ENCODE data around the gene MORC1. TPM values are rescaled to one million over a fixed set of nuclear protein-coding genes. Genes with fewer than 3 reads are reported as not detected.

MORC1 gene
- polyA plus RNA-seq, 1 donor (not counting 4 experiments of a cell fraction or from before 2014, with no cell fraction given): not detected

GRCh38 chr3:108966773-108967172 is 151.2 kb downstream of the MORC1 start:
- dilution Hi-C loops (cut with MboI; ENCODE audit: extremely low pct_ligation_motif_present, low sequenced_read_pairs): no loop called here
- no peaks in the 10 kb centered on the region for H3K9me1 ChIP-seq (ENCODE audit: control insufficient read depth, extremely low read depth, insufficient read depth, low read length)

GRCh38 chr3:108959017-108959416 is 158.9 kb downstream of the MORC1 start:
- Histone ChIP-seq H3K4me3 (ENCODE audit: control insufficient read depth in 2 of 3, extremely low read depth in 1 of 3, insufficient read depth in 2 of 3, low read depth in 1 of 3, low read length in 3 of 3) (no peak overlapping the region), H3K4me2 (ENCODE audit: control insufficient read depth, extremely low read depth, insufficient read depth, low read depth, low read length) (peak overlapping the region; percentile 0), H4K20me1 (ENCODE audit: control insufficient read depth, extremely low read depth, insufficient read depth, low read length) (no peaks in the 10 kb centered on the region), H3K36me3 (ENCODE audit: control insufficient read depth in 2 of 2, extremely low read depth in 1 of 2, insufficient read depth in 2 of 2, low read length in 2 of 2) (no peaks in the 10 kb centered on the region), H2AFZ (ENCODE audit: control insufficient read depth, low read length) (no peak overlapping the region), H3K9ac (ENCODE audit: control insufficient read depth, extremely low read depth, insufficient read depth, low read length) (no peak overlapping the region), H3K27ac (ENCODE audit: control insufficient read depth, insufficient read depth, low read length) (no peak overlapping the region), H3K79me2 (ENCODE audit: control insufficient read depth, insufficient read depth, low read length) (no peaks in the 10 kb centered on the region), H3K9me3 (ENCODE audit: control insufficient read depth, low read depth, low read length) (no peaks in the 10 kb centered on the region), H3K4me1 (ENCODE audit: control insufficient read depth, extremely low read depth, insufficient read depth, low read length) (peaks cover 4% of the 10 kb centered on the region), H3K27me3 (ENCODE audit: control insufficient read depth, extremely low read depth, insufficient read depth, low read length) (no peaks in the 10 kb centered on the region), H3K9me1 (ENCODE audit: control insufficient read depth, extremely low read depth, insufficient read depth, low read length) (no peaks in the 10 kb centered on the region)
- dilution Hi-C loops (cut with MboI; ENCODE audit: extremely low pct_ligation_motif_present, low sequenced_read_pairs): no loop called here
- DNase-seq (ENCODE audit: low read depth, low spot score) (no peak), FAIRE-seq (peak; percentile 83)
- TF ChIP-seq EZH2 (IDR thresholded peaks at IDR 0.05; ENCODE audit: low read length) (no peak), CTCF (optimal IDR thresholded peaks at IDR 0.05 in 1 of 3, IDR thresholded peaks at IDR 0.05 in 1 of 3, conservative IDR thresholded peaks at IDR 0.05 in 1 of 3; ENCODE audit: extremely low read depth in 1 of 3, insufficient read depth in 2 of 3, low read length in 3 of 3) (no peak)

More at GRCh38 chr3:108966773-108967172, 151.2 kb downstream of the MORC1 start:
- Histone ChIP-seq H3K36me3 (ENCODE audit: control insufficient read depth in 2 of 2, extremely low read depth in 1 of 2, insufficient read depth in 2 of 2, low read length in 2 of 2) (no peaks in the 10 kb centered on the region), H3K4me3 (ENCODE audit: control insufficient read depth in 2 of 3, extremely low read depth in 1 of 3, insufficient read depth in 2 of 3, low read depth in 1 of 3, low read length in 3 of 3) (no peak overlapping the region), H3K9me3 (ENCODE audit: control insufficient read depth, low read depth, low read length) (no peaks in the 10 kb centered on the region), H3K4me1 (ENCODE audit: control insufficient read depth, extremely low read depth, insufficient read depth, low read length) (no peaks in the 10 kb centered on the region), H3K4me2 (ENCODE audit: control insufficient read depth, extremely low read depth, insufficient read depth, low read depth, low read length) (no peak overlapping the region), H4K20me1 (ENCODE audit: control insufficient read depth, extremely low read depth, insufficient read depth, low read length) (no peaks in the 10 kb centered on the region), H3K27ac (ENCODE audit: control insufficient read depth, insufficient read depth, low read length) (no peak overlapping the region), H3K9ac (ENCODE audit: control insufficient read depth, extremely low read depth, insufficient read depth, low read length) (no peak overlapping the region), H3K27me3 (ENCODE audit: control insufficient read depth, extremely low read depth, insufficient read depth, low read length) (no peaks in the 10 kb centered on the region), H2AFZ (ENCODE audit: control insufficient read depth, low read length) (no peak overlapping the region), H3K79me2 (ENCODE audit: control insufficient read depth, insufficient read depth, low read length) (no peaks in the 10 kb centered on the region)
- DNase-seq (ENCODE audit: low read depth, low spot score) (no peak), FAIRE-seq (no peak)
- no peak for TF ChIP-seq EZH2 (IDR thresholded peaks at IDR 0.05; ENCODE audit: low read length)
- TF ChIP-seq CTCF (optimal IDR thresholded peaks at IDR 0.05 in 1 of 3, IDR thresholded peaks at IDR 0.05 in 1 of 3, conservative IDR thresholded peaks at IDR 0.05 in 1 of 3; ENCODE audit: extremely low read depth in 1 of 3, insufficient read depth in 2 of 3, low read length in 3 of 3): no peak
